GM20000 (cell line): ENCODE data around the gene PTGDR.
A peak's percentile ranks its signal among the peaks of the same experiment; 100 is the strongest.

Experiments used
- DNase-seq: peaks from one replicate; pipeline ENCODE4 v3.0.0; 2012; ENCODE audit warnings: low spot score
- TF ChIP-seq, protein P1 (sequence below): IDR thresholded peaks from 2 replicates; pipeline ENCODE4 v1.5.1; 2012; ENCODE audit warnings: mild to moderate bottlenecking, control low read depth; ENCODE audit errors: extremely low read depth, missing control alignments

Gene PTGDR

DNA sequence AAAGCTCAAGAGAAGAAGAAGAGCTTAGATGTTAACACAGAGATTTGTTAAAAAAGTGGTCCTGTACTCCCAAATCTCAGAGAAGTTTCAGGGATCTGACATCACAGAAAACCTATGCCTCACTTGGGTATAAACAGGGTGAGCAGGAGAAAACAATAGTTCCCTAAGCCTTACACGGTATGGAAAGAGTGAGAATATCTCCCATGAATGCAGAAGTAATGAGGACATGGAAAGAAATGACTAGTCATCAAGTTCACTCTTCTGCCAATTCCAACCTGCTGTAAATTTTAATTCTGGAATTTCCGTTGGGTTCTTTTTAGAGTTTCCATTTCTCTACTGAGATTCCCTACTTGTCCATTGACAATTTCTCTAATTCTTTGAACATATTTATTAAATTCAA, 40.4 kb downstream of the PTGDR start:
- no peak for DNase-seq
- TF ChIP-seq, protein P1, sequence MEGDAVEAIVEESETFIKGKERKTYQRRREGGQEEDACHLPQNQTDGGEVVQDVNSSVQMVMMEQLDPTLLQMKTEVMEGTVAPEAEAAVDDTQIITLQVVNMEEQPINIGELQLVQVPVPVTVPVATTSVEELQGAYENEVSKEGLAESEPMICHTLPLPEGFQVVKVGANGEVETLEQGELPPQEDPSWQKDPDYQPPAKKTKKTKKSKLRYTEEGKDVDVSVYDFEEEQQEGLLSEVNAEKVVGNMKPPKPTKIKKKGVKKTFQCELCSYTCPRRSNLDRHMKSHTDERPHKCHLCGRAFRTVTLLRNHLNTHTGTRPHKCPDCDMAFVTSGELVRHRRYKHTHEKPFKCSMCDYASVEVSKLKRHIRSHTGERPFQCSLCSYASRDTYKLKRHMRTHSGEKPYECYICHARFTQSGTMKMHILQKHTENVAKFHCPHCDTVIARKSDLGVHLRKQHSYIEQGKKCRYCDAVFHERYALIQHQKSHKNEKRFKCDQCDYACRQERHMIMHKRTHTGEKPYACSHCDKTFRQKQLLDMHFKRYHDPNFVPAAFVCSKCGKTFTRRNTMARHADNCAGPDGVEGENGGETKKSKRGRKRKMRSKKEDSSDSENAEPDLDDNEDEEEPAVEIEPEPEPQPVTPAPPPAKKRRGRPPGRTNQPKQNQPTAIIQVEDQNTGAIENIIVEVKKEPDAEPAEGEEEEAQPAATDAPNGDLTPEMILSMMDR = no peak

DNA sequence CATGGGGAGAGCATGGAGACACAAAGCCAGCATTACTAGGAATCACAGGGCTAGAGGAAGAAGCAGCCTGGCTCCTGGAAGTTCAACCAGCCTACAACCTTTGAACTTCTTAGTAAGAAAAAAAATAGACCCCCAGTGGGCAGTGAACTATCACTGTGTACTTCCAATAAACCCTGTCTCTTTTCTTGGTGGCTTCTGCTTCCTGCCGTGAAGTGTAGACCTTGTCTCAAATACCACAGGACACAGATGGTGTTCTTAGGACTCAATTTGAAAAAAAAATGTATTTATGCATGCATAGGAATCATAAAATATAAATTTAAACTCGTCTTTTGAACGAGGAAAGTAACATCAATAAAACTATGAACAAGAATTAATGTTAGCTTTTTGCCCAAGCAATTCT, 43.0 kb downstream of the PTGDR start:
- TF ChIP-seq, protein P1 = no peak
- no peak for DNase-seq

DNA sequence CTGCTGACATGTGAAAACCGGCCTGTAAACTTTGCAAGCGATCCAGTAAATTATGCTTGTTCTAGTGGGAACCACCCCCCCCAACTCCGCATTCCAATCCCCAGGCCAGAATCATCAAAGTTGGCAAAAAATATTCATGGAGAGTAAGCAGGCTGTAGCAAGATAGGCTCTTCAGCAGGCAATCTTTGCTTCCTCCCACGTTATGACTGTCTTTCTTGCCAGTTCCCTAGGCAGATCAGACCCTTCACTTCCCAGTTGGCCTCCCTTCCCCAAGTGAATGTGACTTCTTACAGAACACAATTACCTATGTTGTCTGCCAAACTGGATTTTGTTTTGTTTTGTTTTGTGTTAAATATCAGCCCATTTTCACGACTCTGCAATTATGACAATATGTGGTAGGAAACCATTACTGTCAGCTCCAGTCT, 45.4 kb downstream of the PTGDR start:
- TF ChIP-seq, protein P1 = no peak
- DNase-seq = no peak

DNA sequence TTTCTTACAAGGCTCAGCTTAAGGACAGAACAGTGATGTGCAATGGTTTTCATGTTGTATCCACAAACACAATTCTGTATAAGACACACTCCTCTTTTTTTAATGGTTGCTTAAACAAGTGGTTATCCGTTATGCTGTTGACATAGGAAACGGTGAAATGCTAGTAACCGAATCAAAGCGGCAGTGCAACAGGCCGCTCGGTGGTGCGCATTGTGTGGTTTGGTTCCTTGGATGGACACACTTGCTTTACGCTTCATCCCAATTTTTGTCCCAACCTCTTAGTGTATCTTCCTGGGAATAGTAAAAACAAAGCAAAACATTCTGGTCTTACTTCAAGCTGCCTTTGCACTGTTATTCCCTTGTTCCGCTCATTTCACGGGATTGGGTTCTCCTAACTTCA, 46.0 kb downstream of the PTGDR start:
- no peak for DNase-seq
- TF ChIP-seq, protein P1 = no peak

DNA sequence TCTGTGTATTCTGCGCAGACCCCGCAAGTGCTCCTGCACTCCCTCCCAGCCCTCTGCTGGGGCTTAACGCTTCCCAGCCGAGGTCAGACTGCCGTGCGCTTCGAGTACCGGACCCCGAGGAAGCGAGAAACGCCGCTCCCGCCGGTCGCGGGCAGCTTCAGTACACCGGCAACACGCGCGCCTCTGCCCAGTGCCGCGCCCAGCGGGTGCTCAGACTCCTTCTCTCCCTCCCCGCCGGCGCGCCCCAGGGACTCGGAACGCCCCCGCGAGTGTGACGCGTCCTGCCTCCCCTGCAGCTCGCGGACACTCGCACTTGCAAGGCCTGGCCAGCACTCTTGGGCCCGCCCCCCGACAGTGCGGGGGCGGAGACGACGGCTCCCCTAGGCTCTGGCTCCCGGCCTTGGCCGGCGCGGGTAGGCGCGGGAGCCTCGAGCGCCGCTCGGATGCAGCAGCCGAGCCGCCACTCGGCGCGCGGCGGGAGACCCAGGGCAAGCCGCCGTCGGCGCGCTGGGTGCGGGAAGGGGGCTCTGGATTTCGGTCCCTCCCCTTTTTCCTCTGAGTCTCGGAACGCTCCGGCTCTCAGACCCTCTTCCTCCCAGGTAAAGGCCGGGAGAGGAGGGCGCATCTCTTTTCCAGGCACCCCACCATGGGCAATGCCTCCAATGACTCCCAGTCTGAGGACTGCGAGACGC, 46.6 kb downstream of the PTGDR start, which contains the start of gene PTGER2:
PTGER2 (plus strand) TSS at position 410 of the 692 bp plus-strand sequence; CDS start at position 647, 237 bp downstream.
- peak; percentile 69 for DNase-seq
- TF ChIP-seq, protein P1 = no peak

DNA sequence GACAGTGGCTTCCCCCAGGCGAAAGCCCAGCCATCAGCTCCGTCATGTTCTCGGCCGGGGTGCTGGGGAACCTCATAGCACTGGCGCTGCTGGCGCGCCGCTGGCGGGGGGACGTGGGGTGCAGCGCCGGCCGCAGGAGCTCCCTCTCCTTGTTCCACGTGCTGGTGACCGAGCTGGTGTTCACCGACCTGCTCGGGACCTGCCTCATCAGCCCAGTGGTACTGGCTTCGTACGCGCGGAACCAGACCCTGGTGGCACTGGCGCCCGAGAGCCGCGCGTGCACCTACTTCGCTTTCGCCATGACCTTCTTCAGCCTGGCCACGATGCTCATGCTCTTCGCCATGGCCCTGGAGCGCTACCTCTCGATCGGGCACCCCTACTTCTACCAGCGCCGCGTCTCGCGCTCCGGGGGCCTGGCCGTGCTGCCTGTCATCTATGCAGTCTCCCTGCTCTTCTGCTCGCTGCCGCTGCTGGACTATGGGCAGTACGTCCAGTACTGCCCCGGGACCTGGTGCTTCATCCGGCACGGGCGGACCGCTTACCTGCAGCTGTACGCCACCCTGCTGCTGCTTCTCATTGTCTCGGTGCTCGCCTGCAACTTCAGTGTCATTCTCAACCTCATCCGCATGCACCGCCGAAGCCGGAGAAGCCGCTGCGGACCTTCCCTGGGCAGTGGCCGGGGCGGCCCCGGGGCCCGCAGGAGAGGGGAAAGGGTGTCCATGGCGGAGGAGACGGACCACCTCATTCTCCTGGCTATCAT, 47.3 kb downstream of the PTGDR start:
- DNase-seq = peak; percentile 31
- TF ChIP-seq, protein P1 = no peak

DNA sequence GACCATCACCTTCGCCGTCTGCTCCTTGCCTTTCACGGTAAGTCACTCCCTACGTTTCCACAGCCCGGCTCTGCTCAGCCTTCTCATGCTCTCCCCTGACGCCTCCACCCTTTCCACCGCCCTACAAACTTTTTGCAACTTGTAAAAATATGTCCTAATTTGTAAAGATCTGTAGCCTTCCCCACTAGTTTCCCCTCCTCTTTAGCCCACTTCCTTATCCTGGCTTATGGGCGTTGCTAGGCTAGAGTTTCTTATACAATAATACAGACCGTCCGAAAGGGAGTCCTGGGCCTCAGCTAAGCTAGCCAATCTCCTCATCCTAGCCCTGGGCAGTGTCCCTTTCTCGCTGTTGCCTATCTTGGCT, 47.8 kb downstream of the PTGDR start:
- TF ChIP-seq, protein P1 = no peak
- peak; percentile 21 for DNase-seq
